H1 (cell line): ENCODE results near the gene SENP6. TPM values are rescaled to one million over a fixed set of nuclear protein-coding genes. Genes with fewer than 3 reads are reported as not detected.

ENCODE experiments used
- CTCF ChIA-PET: fragments of 300-600 bp; sonication (Branson Sonifier 250); formaldehyde crosslinking; loops from one replicate; lab custom pipeline; 2021; ENCODE audit not compliant: partially characterized antibody; lab: Charles Lee
- POLR2A ChIA-PET: fragments of 300-600 bp; sonication (Branson Sonifier 250); formaldehyde crosslinking; loops from one replicate; lab custom pipeline; 2021; ENCODE audit warnings: inconsistent platforms; ENCODE audit not compliant: partially characterized antibody; lab: Charles Lee
- DNase-seq, 2 experiments: peaks; one replicate each; pipeline versions ENCODE4 v3.0.0 to v3.0.0-alpha.2; 2010 to 2022; ENCODE audit warnings: low spot score in 2 of 2, low read depth in 1 of 2, mixed read lengths in 1 of 2
- FAIRE-seq: peaks from 2 replicates; lab custom pipeline; 2011; peaks lifted over from hg19 to GRCh38; lab: Jason Lieb, UNC
- H2AFZ ChIP-seq: 2 replicates; pipeline ENCODE4 v1.8.1; 2012; ENCODE audit warnings: low read length, inconsistent platforms
- H2AK5ac ChIP-seq: 2 replicates; pipeline ENCODE4 v1.6.1; 2013; ENCODE audit warnings: low read depth, low read length
- H2BK120ac ChIP-seq: replicated peaks from 2 replicates; pipeline ENCODE3; 2013; ENCODE audit warnings: low read depth, low read length, inconsistent platforms
- H2BK12ac ChIP-seq: 2 replicates; pipeline ENCODE4 v1.6.1; 2013; ENCODE audit warnings: low read depth, low read length
- H2BK15ac ChIP-seq: 2 replicates; pipeline ENCODE4 v1.6.1; 2013; ENCODE audit warnings: low read length
- H2BK20ac ChIP-seq: 2 replicates; pipeline ENCODE4 v1.6.1; 2013; ENCODE audit warnings: low read length
- H2BK5ac ChIP-seq: 2 replicates; pipeline ENCODE4 v1.6.1; 2013; ENCODE audit warnings: low read depth, low read length
- H3K14ac ChIP-seq: 2 replicates; pipeline ENCODE4 v1.6.1; 2013; ENCODE audit warnings: inconsistent platforms; ENCODE audit not compliant: insufficient read length
- H3K18ac ChIP-seq: 2 replicates; pipeline ENCODE4 v1.6.1; 2013; ENCODE audit warnings: low read length; ENCODE audit errors: extremely low read depth
- H3K23ac ChIP-seq: 2 replicates; pipeline ENCODE4 v1.6.1; 2013; ENCODE audit warnings: inconsistent platforms; ENCODE audit not compliant: insufficient read length
- H3K23me2 ChIP-seq: 2 replicates; pipeline ENCODE4 v1.6.1; 2013; ENCODE audit warnings: low read depth, low read length
- H3K27ac ChIP-seq: 2 replicates; pipeline ENCODE4 v1.6.1; 2011; ENCODE audit warnings: low read depth, low read length, inconsistent platforms
- H3K27me3 ChIP-seq, 4 experiments: replicated peaks in 1 of 4; 1 replicate in 1 of 4; 2 replicates in 3 of 4; pipeline versions ENCODE4 v1.6.1 to v1.8.1; 2011 to 2013; ENCODE audit warnings: low read length in 3 of 4, mild to moderate bottlenecking in 3 of 4, inconsistent platforms in 2 of 4, mixed read lengths in 2 of 4, moderate library complexity in 1 of 4; ENCODE audit not compliant: control insufficient read depth in 3 of 4, insufficient read depth in 3 of 4; ENCODE audit errors: extremely low read depth in 1 of 4
- H3K36me3 ChIP-seq, 4 experiments: 2 replicates each; pipeline versions ENCODE4 v1.6.1 to v1.8.1; 2011 to 2013; ENCODE audit warnings: mild to moderate bottlenecking in 4 of 4, low read length in 3 of 4, moderate library complexity in 2 of 4, control low read depth in 1 of 4, inconsistent platforms in 1 of 4; ENCODE audit not compliant: insufficient read depth in 4 of 4, control insufficient read depth in 2 of 4
- H3K4ac ChIP-seq: replicated peaks from 2 replicates; pipeline ENCODE3; 2013; ENCODE audit warnings: low read length, low read depth, mixed read lengths, inconsistent platforms; ENCODE audit not compliant: insufficient read length
- H3K4me1 ChIP-seq, 4 experiments: replicated peaks in 1 of 4; 1 replicate in 1 of 4; 2 replicates in 3 of 4; pipeline versions ENCODE4 v1.6.1 to v1.8.1; 2011 to 2013; ENCODE audit warnings: low read length in 3 of 4, inconsistent platforms in 2 of 4, mixed read lengths in 1 of 4; ENCODE audit not compliant: insufficient read depth in 4 of 4, control insufficient read depth in 3 of 4
- H3K4me2 ChIP-seq, 2 experiments: 2 replicates each; pipeline versions ENCODE4 v1.6.1 to v1.8.1; 2011 to 2013; ENCODE audit warnings: low read depth in 2 of 2, low read length in 2 of 2, control low read depth in 1 of 2, inconsistent platforms in 1 of 2, mild to moderate bottlenecking in 1 of 2; ENCODE audit not compliant: insufficient read depth in 1 of 2
- H3K4me3 ChIP-seq, 4 experiments: fragments of 200-600, 300-600 bp in 1 of 4; sonication (generic), shearing (Covaris generic), sonication (Bioruptor Twin) in 1 of 4; 2 replicates each; pipeline versions ENCODE4 v1.5.1 to v1.8.1; 2011 to 2016; ENCODE audit warnings: low read length in 4 of 4, low read depth in 3 of 4, control low read depth in 2 of 4, inconsistent platforms in 2 of 4, mild to moderate bottlenecking in 2 of 4, mixed read lengths in 1 of 4, moderate library complexity in 1 of 4; ENCODE audit not compliant: insufficient read depth in 2 of 4; ENCODE audit errors: extremely low read depth in 1 of 4
- H3K56ac ChIP-seq: replicated peaks from 2 replicates; pipeline ENCODE3; 2013; ENCODE audit warnings: low read depth, mild to moderate bottlenecking, mixed read lengths, low read length, inconsistent platforms; ENCODE audit not compliant: insufficient read length
- H3K79me1 ChIP-seq: 2 replicates; pipeline ENCODE4 v1.6.1; 2013; ENCODE audit warnings: low read depth, low read length, control low read depth
- H3K79me2 ChIP-seq, 2 experiments: 2 replicates each; pipeline versions ENCODE4 v1.6.1 to v1.8.1; 2012 to 2013; ENCODE audit warnings: low read length in 2 of 2, mild to moderate bottlenecking in 2 of 2, inconsistent platforms in 1 of 2; ENCODE audit not compliant: insufficient read depth in 2 of 2, control insufficient read depth in 1 of 2
- H3K9ac ChIP-seq, 4 experiments: replicated peaks in 1 of 4; 1 replicate in 1 of 4; 2 replicates in 3 of 4; pipeline versions ENCODE4 v1.6.1 to v1.8.1; 2011 to 2013; ENCODE audit warnings: low read depth in 3 of 4, low read length in 3 of 4, control low read depth in 2 of 4, mild to moderate bottlenecking in 2 of 4, moderate library complexity in 2 of 4, inconsistent platforms in 1 of 4; ENCODE audit errors: extremely low read depth in 1 of 4
- H3K9me3 ChIP-seq, 2 experiments: 2 replicates each; pipeline versions ENCODE4 v1.6.1 to v1.8.1; 2012 to 2013; ENCODE audit warnings: mild to moderate bottlenecking in 2 of 2, moderate library complexity in 2 of 2, control low read depth in 1 of 2, inconsistent platforms in 1 of 2, low read depth in 1 of 2, low read length in 1 of 2, mixed read lengths in 1 of 2; ENCODE audit not compliant: insufficient read depth in 2 of 2
- H4K20me1 ChIP-seq, 2 experiments: replicated peaks in 1 of 2; 2 replicates each; pipeline versions ENCODE3 to v1.8.1; 2011 to 2013; ENCODE audit warnings: inconsistent platforms in 2 of 2, low read length in 2 of 2, mild to moderate bottlenecking in 1 of 2; ENCODE audit not compliant: insufficient read depth in 2 of 2, control insufficient read depth in 1 of 2
- H4K5ac ChIP-seq: 2 replicates; pipeline ENCODE4 v1.6.1; 2013; ENCODE audit warnings: low read length, low read depth, mixed read lengths, inconsistent platforms; ENCODE audit not compliant: insufficient read length
- H4K8ac ChIP-seq: 2 replicates; pipeline ENCODE4 v1.8.0; 2013; ENCODE audit warnings: mild to moderate bottlenecking, moderate library complexity, low read length, inconsistent platforms; ENCODE audit not compliant: insufficient read depth; ENCODE audit errors: extremely low read depth
- H4K91ac ChIP-seq: replicated peaks from 2 replicates; pipeline ENCODE3; 2013; ENCODE audit warnings: low read length, mixed read lengths, inconsistent platforms; ENCODE audit not compliant: insufficient read length
- CEBPB ChIP-seq: IDR thresholded peaks from 2 replicates; pipeline ENCODE4 v1.6.1; 2012; ENCODE audit warnings: low read depth, low read length
- CREB1 ChIP-seq: IDR thresholded peaks from 2 replicates; pipeline ENCODE4 v1.6.1; 2012; ENCODE audit warnings: inconsistent platforms
- CTBP2 ChIP-seq: IDR thresholded peaks from 2 replicates; pipeline ENCODE4 v1.7.0; 2011; ENCODE audit warnings: borderline replicate concordance, mild to moderate bottlenecking, moderate library complexity, mixed read lengths, low read length; ENCODE audit not compliant: insufficient read depth, insufficient read length
- EP300 ChIP-seq, 2 experiments: IDR thresholded peaks; 1 replicate in 1 of 2; 2 replicates in 1 of 2; pipeline ENCODE4 v1.6.1; 2011 to 2012; ENCODE audit warnings: low read depth in 2 of 2, low read length in 2 of 2, mild to moderate bottlenecking in 2 of 2, borderline replicate concordance in 1 of 2, inconsistent platforms in 1 of 2, moderate library complexity in 1 of 2
- NANOG ChIP-seq: IDR thresholded peaks from 2 replicates; pipeline ENCODE4 v1.6.1; 2011; ENCODE audit warnings: low read length, low read depth, mild to moderate bottlenecking, inconsistent platforms; ENCODE audit not compliant: insufficient read depth, poor library complexity, severe bottlenecking
- NRF1 ChIP-seq: IDR thresholded peaks from 2 replicates; pipeline ENCODE4 v1.6.1; 2011; ENCODE audit warnings: mild to moderate bottlenecking, low read depth, low read length, improper control_type of control experiment
- RAD21 ChIP-seq, 2 experiments: IDR thresholded peaks in 1 of 2; conservative IDR thresholded peaks in 1 of 2; 2 replicates each; pipeline ENCODE4 v1.6.1; 2011; ENCODE audit warnings: low read depth in 2 of 2, low read length in 2 of 2, improper control_type of control experiment in 1 of 2, inconsistent platforms in 1 of 2, mild to moderate bottlenecking in 1 of 2, moderate library complexity in 1 of 2
- RFX5 ChIP-seq: IDR thresholded peaks from 2 replicates; pipeline ENCODE4 v1.6.1; 2011; ENCODE audit warnings: low read depth, low read length, improper control_type of control experiment, borderline replicate concordance
- SIX5 ChIP-seq: IDR thresholded peaks from 2 replicates; pipeline ENCODE4 v1.6.1; 2011; ENCODE audit warnings: mild to moderate bottlenecking, low read depth, low read length
- SUZ12 ChIP-seq: fragments of 200-600 bp; sonication (generic); IDR thresholded peaks from 2 replicates; pipeline ENCODE4 v1.6.1; 2012; ENCODE audit warnings: mild to moderate bottlenecking, inconsistent platforms, low read length, moderate library complexity, mixed read lengths
- TBP ChIP-seq: IDR thresholded peaks from 2 replicates; pipeline ENCODE4 v1.6.1; 2011; ENCODE audit warnings: low read depth, low read length, improper control_type of control experiment
- TEAD4 ChIP-seq: IDR thresholded peaks from 2 replicates; pipeline ENCODE4 v1.6.1; 2012; ENCODE audit warnings: low read depth, low read length, inconsistent platforms, mixed read lengths
- WGBS, 2 experiments: shearing (Covaris generic) in 1 of 2; methylation state at CpG; one replicate each; pipeline versions ENCODE4 v1.1.6 to v1.1.7; 2013 to 2015; ENCODE audit warnings: low lambda C conversion rate in 2 of 2, mixed read lengths in 2 of 2, inconsistent platforms in 1 of 2, low coverage in 1 of 2, missing lambda C conversion rate in 1 of 2; ENCODE audit not compliant: insufficient replicate concordance in 2 of 2, insufficient coverage in 1 of 2, insufficient read length in 1 of 2; ENCODE audit errors: extremely low coverage in 1 of 2, missing lambda C conversion rate in 1 of 2; 5-methylcytosine and 5-hydroxymethylcytosine counted together
- polyA plus RNA-seq, 7 experiments: library from polyadenylated mRNA; depleted of rRNA in 3 of 7; stranded (reverse) in 5 of 7; unstranded in 2 of 7; fragments of >200 nt in 5 of 7; fragments of 200-250 nt in 2 of 7; gene quantifications; 1 replicate in 5 of 7; 2 replicates in 1 of 7; 4 replicates in 1 of 7; pipeline versions ENCODE4 v1.2.1 to v1.2.3, GENCODE V29; 2011 to 2013; ENCODE audit warnings: missing spikeins in 2 of 7, mixed read lengths in 2 of 7
- total RNA-seq: library from RNA; stranded (reverse); fragmentation: NEBNext Ultra II Directional; extraction: Animal tissue kit (Norgen Biotek cat#: 25700); gene quantifications from 2 replicates; pipeline ENCODE4 v1.2.1, GENCODE V29; 2021
- TF ChIP-seq, protein P1 (sequence below): IDR thresholded peaks from 2 replicates; pipeline ENCODE4 v1.6.1; 2011; ENCODE audit warnings: low read length, improper control_type of control experiment

Gene SENP6
- total and polyA plus RNA-seq, 2 of the 8 experiments (the other 6 are each of a cell fraction or from before 2014, with no cell fraction given), result 13.8 to 103 TPM

GRCh38 chr6:75657327-75657726 is 55.6 kb downstream of the SENP6 start:
- H3K36me3 ChIP-seq, result peaks cover 4 to 49% (median 11%) of the 10 kb centered on the region in 4 experiments
- TF ChIP-seq, protein P1, sequence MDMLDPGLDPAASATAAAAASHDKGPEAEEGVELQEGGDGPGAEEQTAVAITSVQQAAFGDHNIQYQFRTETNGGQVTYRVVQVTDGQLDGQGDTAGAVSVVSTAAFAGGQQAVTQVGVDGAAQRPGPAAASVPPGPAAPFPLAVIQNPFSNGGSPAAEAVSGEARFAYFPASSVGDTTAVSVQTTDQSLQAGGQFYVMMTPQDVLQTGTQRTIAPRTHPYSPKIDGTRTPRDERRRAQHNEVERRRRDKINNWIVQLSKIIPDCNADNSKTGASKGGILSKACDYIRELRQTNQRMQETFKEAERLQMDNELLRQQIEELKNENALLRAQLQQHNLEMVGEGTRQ, result no peak
- TF ChIP-seq SIX5, result no peak
- TF ChIP-seq RAD21 (IDR thresholded peaks at IDR 0.05 in 1 of 2, conservative IDR thresholded peaks at IDR 0.05 in 1 of 2; ENCODE audit: low read depth in 2 of 2, low read length in 2 of 2), result no peak
- TF ChIP-seq NRF1, result no peak
- no peak for TF ChIP-seq CREB1
- TF ChIP-seq SUZ12, result no peak
- TF ChIP-seq NANOG, result no peak
- TF ChIP-seq CEBPB, result no peak
- no peak for TF ChIP-seq TEAD4
- no peak for TF ChIP-seq EP300 (IDR thresholded peaks at IDR 0.05; ENCODE audit: borderline replicate concordance in 1 of 2, low read depth in 2 of 2, low read length in 2 of 2)
- no peak for TF ChIP-seq TBP
- TF ChIP-seq CTBP2, result no peak
- no peak for TF ChIP-seq RFX5

More at GRCh38 chr6:75657327-75657726, 55.6 kb downstream of the SENP6 start:
- Histone ChIP-seq H4K91ac (no peak overlapping the region), H3K4me2 (no peak overlapping the region), H2BK5ac (no peak overlapping the region), H3K27ac (no peak overlapping the region), H3K56ac (no peak overlapping the region), H3K4me1 (no peaks in the 10 kb centered on the region), H3K18ac (no peak overlapping the region), H2AK5ac (no peak overlapping the region), H3K4me3 (no peak overlapping the region), H4K8ac (no peak overlapping the region), H2BK12ac (no peak overlapping the region), H3K9ac (no peak overlapping the region), H2AFZ (no peak overlapping the region), H2BK20ac (no peak overlapping the region), H2BK120ac (no peak overlapping the region), H4K20me1 (peaks cover 1% of the 10 kb centered on the region in 2 experiments), H3K27me3 (no peaks in the 10 kb centered on the region), H3K79me1 (no peaks in the 10 kb centered on the region), H3K79me2 (no peaks in the 10 kb centered on the region), H3K4ac (no peak overlapping the region), H2BK15ac (no peak overlapping the region), H3K14ac (no peak overlapping the region), H4K5ac (no peak overlapping the region), H3K23ac (no peak overlapping the region), H3K23me2 (no peaks in the 10 kb centered on the region), H3K9me3 (no peaks in the 10 kb centered on the region)
- WGBS, 2 experiments, result 89% methylated on average over 3 of the region's 3 CpGs; no CpG with 5 or more reads in 1 of the 2 experiments
- CTCF ChIA-PET, result interaction anchor here (0.9 kb wide), 1 partner anchor 10 kb away, joined by 3 read pairs; no protein-coding TSS in a partner anchor
- FAIRE-seq, result no peak
- POLR2A ChIA-PET, result no interaction called here
- DNase-seq, result no peak
